Cerebellar cortex (tissue), 1 donor: ENCODE measurements around the gene ATIC.
A peak's percentile ranks its signal among the peaks of the same experiment; 100 is the strongest.
"Not testable (repeated sequence)": the region's sequence is repeated elsewhere in the genome, so short reads cannot be mapped to it uniquely, and the experiment has no call there.

ENCODE experiments used
- DNase-seq: peaks from one replicate; pipeline ENCODE4 v3.0.0-alpha.2; 2015; ENCODE audit warnings: low spot score

The ATIC gene

GRCh38 chr2:215311625-215312396 lies at the start of gene ATIC:
Gene ATIC (plus strand): TSS chr2:215312059. CDS start chr2:215312143, 84 bp downstream.
- peak; percentile 86 for DNase-seq

GRCh38 chr2:215262303-215262702 lies 49.6 kb upstream of the ATIC start:
- DNase-seq: no peak

GRCh38 chr2:215262741-215263362 lies 49.0 kb upstream of the ATIC start:
- DNase-seq: no peak

GRCh38 chr2:215264374-215264773 lies 47.5 kb upstream of the ATIC start:
- no peak for DNase-seq

GRCh38 chr2:215269397-215270117 lies 42.3 kb upstream of the ATIC start:
- DNase-seq: peak; percentile 73

GRCh38 chr2:215270118-215270451 lies 41.8 kb upstream of the ATIC start:
- no peak for DNase-seq

GRCh38 chr2:215271446-215271845 lies 40.4 kb upstream of the ATIC start:
- no peak for DNase-seq

- no peak for DNase-seq
Measured at GRCh38 chr2:215272918-215273317, 38.9 kb upstream of the ATIC start.

GRCh38 chr2:215274829-215275228 lies 37.0 kb upstream of the ATIC start:
- no peak for DNase-seq

GRCh38 chr2:215275824-215276223 lies 36.0 kb upstream of the ATIC start:
- DNase-seq: no peak

GRCh38 chr2:215277944-215278343 lies 33.9 kb upstream of the ATIC start:
- DNase-seq: no peak

- no peak for DNase-seq
Measured at GRCh38 chr2:215280326-215280725, 31.5 kb upstream of the ATIC start.

- DNase-seq: no peak
Measured at GRCh38 chr2:215283221-215283620, 28.6 kb upstream of the ATIC start.

- DNase-seq: no peak
Measured at GRCh38 chr2:215286309-215286708, 25.6 kb upstream of the ATIC start.

- no peak for DNase-seq
Measured at GRCh38 chr2:215288112-215288815, 23.6 kb upstream of the ATIC start.

GRCh38 chr2:215290980-215291599 lies 20.8 kb upstream of the ATIC start:
- DNase-seq: no peak

- DNase-seq: no peak
Measured at GRCh38 chr2:215293879-215294278, 18.0 kb upstream of the ATIC start.

GRCh38 chr2:215299337-215299859 lies 12.5 kb upstream of the ATIC start:
- peak; percentile 33 for DNase-seq

- DNase-seq: no peak
Measured at GRCh38 chr2:215301994-215302393, 9.9 kb upstream of the ATIC start.

- not testable (repeated sequence) for DNase-seq
Measured at GRCh38 chr2:215311259-215311624, 617 bp upstream of the ATIC start.

GRCh38 chr2:215313255-215313613 lies 1.4 kb downstream of the ATIC start:
- DNase-seq: no peak

- DNase-seq: no peak
Measured at GRCh38 chr2:215314896-215315295, 3.0 kb downstream of the ATIC start.
